Muscle of leg (tissue), 11 donors: ENCODE data around the gene PLXDC2. TPM values are rescaled to one million over a fixed set of nuclear protein-coding genes. Genes with fewer than 3 reads are reported as not detected.

Experiments used
- DNase-seq: peaks from one replicate; pipeline ENCODE4 v3.0.0; 2013
- H3K27ac ChIP-seq: one replicate; pipeline ENCODE4 v1.5.1; 2013; ENCODE audit warnings: mild to moderate bottlenecking, low read length, control low read depth
- H3K27me3 ChIP-seq: one replicate; pipeline ENCODE4 v1.6.1; 2013; ENCODE audit warnings: low read length; ENCODE audit not compliant: control insufficient read depth, insufficient read depth
- H3K36me3 ChIP-seq: one replicate; pipeline ENCODE4 v1.6.1; 2013; ENCODE audit warnings: low read length; ENCODE audit not compliant: control insufficient read depth, insufficient read depth
- H3K4me1 ChIP-seq: one replicate; pipeline ENCODE4 v1.6.1; 2013; ENCODE audit warnings: low read length; ENCODE audit not compliant: control insufficient read depth, insufficient read depth
- H3K4me3 ChIP-seq: one replicate; pipeline ENCODE4 v1.5.1; 2013; ENCODE audit warnings: low read length, control low read depth
- H3K9me3 ChIP-seq: replicated peaks from 2 replicates; pipeline ENCODE4 v1.6.1; 2013; ENCODE audit warnings: low read depth, low read length; ENCODE audit not compliant: control insufficient read depth
- WGBS: methylation state at CpG from one replicate; pipeline ENCODE4 v1.1.5; 2013; ENCODE audit warnings: missing lambda C conversion rate; ENCODE audit not compliant: insufficient coverage; 5-methylcytosine and 5-hydroxymethylcytosine counted together
- polyA plus RNA-seq, 8 donors: library from polyadenylated mRNA; unstranded; fragments of 120-200 nt; gene quantifications; one replicate each; pipeline versions ENCODE4 v1.2.1 to v1.2.3, GENCODE V29; 2013; ENCODE audit warnings: inconsistent platforms in 1 of 8, low replicate concordance in 1 of 8; ENCODE audit not compliant: insufficient read length in 8 of 8, insufficient read depth in 1 of 8
- total RNA-seq: library from RNA; stranded (reverse); fragments of 120-200 nt; gene quantifications from one replicate; pipeline ENCODE4 v1.2.4, GENCODE V29; 2013

The PLXDC2 gene
- total and polyA plus RNA-seq, 9 donors: 20.9 to 49.9 (median 33.9) TPM

GRCh38 chr10:19828278-19829049, 12.2 kb downstream of the PLXDC2 start:
- H3K4me3 ChIP-seq: no peak overlapping the region
- H3K27ac ChIP-seq: peak overlapping the region; percentile 66
- H3K9me3 ChIP-seq: no peaks in the 10 kb centered on the region
- peaks cover 19% of the 10 kb centered on the region for H3K4me1 ChIP-seq
- H3K27me3 ChIP-seq: no peaks in the 10 kb centered on the region
- H3K36me3 ChIP-seq: no peaks in the 10 kb centered on the region
- DNase-seq: peak; percentile 88
- WGBS: 30% methylated on average over 1 of the region's 3 CpGs

GRCh38 chr10:19832699-19833098, 16.5 kb downstream of the PLXDC2 start:
- Histone ChIP-seq H3K27me3 (no peaks in the 10 kb centered on the region), H3K36me3 (no peaks in the 10 kb centered on the region), H3K4me1 (peaks cover 16% of the 10 kb centered on the region), H3K27ac (no peak overlapping the region), H3K9me3 (no peaks in the 10 kb centered on the region), H3K4me3 (no peak overlapping the region)
- DNase-seq: no peak
- WGBS: 53% methylated on average over 6 of the region's 9 CpGs

- no peak overlapping the region for H3K27ac ChIP-seq
- no peak for DNase-seq
- no peaks in the 10 kb centered on the region for H3K36me3 ChIP-seq
- H3K27me3 ChIP-seq: no peaks in the 10 kb centered on the region
- H3K4me3 ChIP-seq: no peak overlapping the region
- H3K4me1 ChIP-seq: peaks cover 12% of the 10 kb centered on the region
- H3K9me3 ChIP-seq: no peaks in the 10 kb centered on the region
- WGBS: no CpG with 5 or more reads among the region's 8 CpGs
These were observed 17.1 kb downstream of the PLXDC2 start for GRCh38 chr10:19833170-19833824.

GRCh38 chr10:19835952-19836351, 19.7 kb downstream of the PLXDC2 start:
- Histone ChIP-seq H3K4me1 (peaks cover 3% of the 10 kb centered on the region), H3K27ac (no peak overlapping the region), H3K36me3 (no peaks in the 10 kb centered on the region), H3K4me3 (no peak overlapping the region), H3K9me3 (no peaks in the 10 kb centered on the region), H3K27me3 (no peaks in the 10 kb centered on the region)
- DNase-seq: no peak
- 60% methylated on average over 2 of the region's 2 CpGs for WGBS

GRCh38 chr10:19839090-19839489, 22.9 kb downstream of the PLXDC2 start:
- no peak for DNase-seq
- Histone ChIP-seq H3K9me3 (no peaks in the 10 kb centered on the region), H3K36me3 (no peaks in the 10 kb centered on the region), H3K27ac (no peak overlapping the region), H3K4me3 (no peak overlapping the region), H3K4me1 (no peaks in the 10 kb centered on the region), H3K27me3 (no peaks in the 10 kb centered on the region)
- WGBS: no CpG with 5 or more reads among the region's 3 CpGs

- Histone ChIP-seq H3K27ac (no peak overlapping the region), H3K4me1 (no peaks in the 10 kb centered on the region), H3K4me3 (no peak overlapping the region), H3K36me3 (no peaks in the 10 kb centered on the region), H3K27me3 (no peaks in the 10 kb centered on the region), H3K9me3 (no peaks in the 10 kb centered on the region)
- WGBS: no CpG with 5 or more reads among the region's 4 CpGs
- DNase-seq: no peak
These were observed 23.3 kb downstream of the PLXDC2 start for GRCh38 chr10:19839552-19839951.

GRCh38 chr10:19840776-19841175, 24.5 kb downstream of the PLXDC2 start:
- Histone ChIP-seq H3K9me3 (no peaks in the 10 kb centered on the region), H3K27me3 (no peaks in the 10 kb centered on the region), H3K27ac (no peak overlapping the region), H3K4me1 (no peaks in the 10 kb centered on the region), H3K36me3 (no peaks in the 10 kb centered on the region), H3K4me3 (no peak overlapping the region)
- WGBS: no CpG with 5 or more reads among the region's 3 CpGs
- DNase-seq: no peak

GRCh38 chr10:19843487-19843886, 27.3 kb downstream of the PLXDC2 start:
- Histone ChIP-seq H3K4me3 (no peak overlapping the region), H3K9me3 (no peaks in the 10 kb centered on the region), H3K36me3 (peaks cover 5% of the 10 kb centered on the region), H3K4me1 (no peaks in the 10 kb centered on the region), H3K27ac (no peak overlapping the region), H3K27me3 (no peaks in the 10 kb centered on the region)
- DNase-seq: peak; percentile 43
- WGBS: no CpG with 5 or more reads among the region's 1 CpG

- no CpG with 5 or more reads among the region's 1 CpG for WGBS
- no peaks in the 10 kb centered on the region for H3K27me3 ChIP-seq
- no peak overlapping the region for H3K4me3 ChIP-seq
- peak; percentile 80 for DNase-seq
- no peaks in the 10 kb centered on the region for H3K4me1 ChIP-seq
- H3K27ac ChIP-seq: no peak overlapping the region
- no peaks in the 10 kb centered on the region for H3K9me3 ChIP-seq
- H3K36me3 ChIP-seq: peaks cover 5% of the 10 kb centered on the region
These were observed 29.5 kb downstream of the PLXDC2 start for GRCh38 chr10:19845503-19846368.

- Histone ChIP-seq H3K27ac (no peak overlapping the region), H3K4me3 (no peak overlapping the region), H3K27me3 (no peaks in the 10 kb centered on the region), H3K36me3 (peaks cover 5% of the 10 kb centered on the region), H3K9me3 (no peaks in the 10 kb centered on the region), H3K4me1 (no peaks in the 10 kb centered on the region)
- WGBS: 53% methylated on average over 3 of the region's 4 CpGs
- DNase-seq: no peak
These were observed 31.1 kb downstream of the PLXDC2 start for GRCh38 chr10:19847321-19847720.
